C4-2B (cell line): ENCODE results near the gene EDC3.
"Not testable (repeated sequence)": the region's sequence is repeated elsewhere in the genome, so short reads cannot be mapped to it uniquely, and the experiment has no call there.

Source experiments
- ZFX ChIP-seq: fragments of 450-650 bp; IDR thresholded peaks from 2 replicates; pipeline ENCODE4 v1.6.1; 2017
- TF ChIP-seq, protein P1 (sequence below): fragments of 450-650 bp; conservative IDR thresholded peaks from 2 replicates; pipeline ENCODE4 v1.5.1; 2017; ENCODE audit warnings: mild to moderate bottlenecking

DNA sequence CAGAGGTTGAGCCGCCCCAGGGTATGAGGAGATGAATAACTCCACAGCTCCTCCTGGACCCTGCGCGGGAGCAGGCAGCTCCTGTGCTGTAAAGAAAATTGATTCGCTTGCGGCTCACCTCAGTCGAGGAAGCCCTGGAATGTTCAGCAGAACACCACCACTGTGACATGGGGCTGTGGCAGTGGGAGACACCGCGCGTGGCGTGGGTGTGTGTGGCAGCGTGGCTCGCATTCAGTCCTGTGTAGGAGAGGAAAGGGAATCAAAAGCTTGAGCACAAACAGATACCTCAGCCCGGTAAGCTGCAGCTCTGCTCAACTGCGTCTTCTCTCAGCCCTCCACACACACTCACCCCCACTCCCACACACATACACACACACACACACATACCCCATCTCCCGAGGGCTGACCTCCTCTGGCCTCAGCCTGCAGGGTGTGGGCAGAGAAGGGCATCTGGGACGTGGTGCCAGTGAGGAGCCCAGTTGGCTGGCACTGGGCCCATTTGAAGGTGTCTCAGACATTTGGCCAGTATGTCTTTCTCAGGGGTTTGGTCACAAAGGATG is 98.6 kb downstream of the EDC3 start:
- TF ChIP-seq, protein P1, sequence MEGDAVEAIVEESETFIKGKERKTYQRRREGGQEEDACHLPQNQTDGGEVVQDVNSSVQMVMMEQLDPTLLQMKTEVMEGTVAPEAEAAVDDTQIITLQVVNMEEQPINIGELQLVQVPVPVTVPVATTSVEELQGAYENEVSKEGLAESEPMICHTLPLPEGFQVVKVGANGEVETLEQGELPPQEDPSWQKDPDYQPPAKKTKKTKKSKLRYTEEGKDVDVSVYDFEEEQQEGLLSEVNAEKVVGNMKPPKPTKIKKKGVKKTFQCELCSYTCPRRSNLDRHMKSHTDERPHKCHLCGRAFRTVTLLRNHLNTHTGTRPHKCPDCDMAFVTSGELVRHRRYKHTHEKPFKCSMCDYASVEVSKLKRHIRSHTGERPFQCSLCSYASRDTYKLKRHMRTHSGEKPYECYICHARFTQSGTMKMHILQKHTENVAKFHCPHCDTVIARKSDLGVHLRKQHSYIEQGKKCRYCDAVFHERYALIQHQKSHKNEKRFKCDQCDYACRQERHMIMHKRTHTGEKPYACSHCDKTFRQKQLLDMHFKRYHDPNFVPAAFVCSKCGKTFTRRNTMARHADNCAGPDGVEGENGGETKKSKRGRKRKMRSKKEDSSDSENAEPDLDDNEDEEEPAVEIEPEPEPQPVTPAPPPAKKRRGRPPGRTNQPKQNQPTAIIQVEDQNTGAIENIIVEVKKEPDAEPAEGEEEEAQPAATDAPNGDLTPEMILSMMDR: not testable (repeated sequence)
- not testable (repeated sequence) for TF ChIP-seq ZFX
